Esophagus (tissue), 2 donors: ENCODE results near the gene FAM167B. TPM values are rescaled to one million over a fixed set of nuclear protein-coding genes. Genes with fewer than 3 reads are reported as not detected.
"Not testable (repeated sequence)": the region's sequence is repeated elsewhere in the genome, so short reads cannot be mapped to it uniquely, and the experiment has no call there.

Source experiments
- H3K27ac ChIP-seq, 2 donors: one replicate each; pipeline ENCODE4 v1.5.1; 2013; ENCODE audit warnings: low read depth in 2 of 2, mild to moderate bottlenecking in 2 of 2, inconsistent platforms in 1 of 2, low read length in 1 of 2, moderate library complexity in 1 of 2
- H3K27me3 ChIP-seq, 2 donors: one replicate each; pipeline ENCODE4 v1.6.1; 2013; ENCODE audit warnings: low read length in 2 of 2, control low read depth in 1 of 2, mild to moderate bottlenecking in 1 of 2; ENCODE audit not compliant: insufficient read depth in 2 of 2, control insufficient read depth in 1 of 2
- H3K36me3 ChIP-seq, 2 donors: one replicate each; pipeline ENCODE4 v1.6.1; 2013; ENCODE audit warnings: low read length in 1 of 2; ENCODE audit not compliant: control insufficient read depth in 2 of 2, insufficient read depth in 2 of 2
- H3K4me1 ChIP-seq, 2 donors: one replicate each; pipeline ENCODE4 v1.6.1; 2013; ENCODE audit warnings: low read length in 1 of 2; ENCODE audit not compliant: control insufficient read depth in 2 of 2, insufficient read depth in 2 of 2
- H3K4me3 ChIP-seq, 2 donors: one replicate each; pipeline ENCODE4 v1.5.1; 2013; ENCODE audit warnings: low read length in 2 of 2, mild to moderate bottlenecking in 2 of 2, low read depth in 1 of 2, moderate library complexity in 1 of 2
- H3K9me3 ChIP-seq, 2 donors: one replicate each; pipeline ENCODE4 v1.6.1; 2013; ENCODE audit warnings: mild to moderate bottlenecking in 2 of 2, low read depth in 1 of 2, low read length in 1 of 2, moderate library complexity in 1 of 2; ENCODE audit not compliant: control insufficient read depth in 2 of 2, insufficient read depth in 1 of 2
- WGBS, 2 donors: extraction: QIAGEN DNeasy Blood & Tissue Kit; methylation state at CpG; one replicate each; pipeline ENCODE4 v1.1.7; 2013; 5-methylcytosine and 5-hydroxymethylcytosine counted together
- polyA plus RNA-seq, 2 donors: library from polyadenylated mRNA; stranded (reverse); fragments of 200-250 nt; gene quantifications; one replicate each; pipeline ENCODE4 v1.2.3, GENCODE V29; 2013
- donor health status: healthy with polysubstance abuse.
- donor health status: Bipolar disorder and iron deficiency.

The FAM167B gene
- polyA plus RNA-seq, 2 donors = 1.8 to 2.0 TPM

DNA sequence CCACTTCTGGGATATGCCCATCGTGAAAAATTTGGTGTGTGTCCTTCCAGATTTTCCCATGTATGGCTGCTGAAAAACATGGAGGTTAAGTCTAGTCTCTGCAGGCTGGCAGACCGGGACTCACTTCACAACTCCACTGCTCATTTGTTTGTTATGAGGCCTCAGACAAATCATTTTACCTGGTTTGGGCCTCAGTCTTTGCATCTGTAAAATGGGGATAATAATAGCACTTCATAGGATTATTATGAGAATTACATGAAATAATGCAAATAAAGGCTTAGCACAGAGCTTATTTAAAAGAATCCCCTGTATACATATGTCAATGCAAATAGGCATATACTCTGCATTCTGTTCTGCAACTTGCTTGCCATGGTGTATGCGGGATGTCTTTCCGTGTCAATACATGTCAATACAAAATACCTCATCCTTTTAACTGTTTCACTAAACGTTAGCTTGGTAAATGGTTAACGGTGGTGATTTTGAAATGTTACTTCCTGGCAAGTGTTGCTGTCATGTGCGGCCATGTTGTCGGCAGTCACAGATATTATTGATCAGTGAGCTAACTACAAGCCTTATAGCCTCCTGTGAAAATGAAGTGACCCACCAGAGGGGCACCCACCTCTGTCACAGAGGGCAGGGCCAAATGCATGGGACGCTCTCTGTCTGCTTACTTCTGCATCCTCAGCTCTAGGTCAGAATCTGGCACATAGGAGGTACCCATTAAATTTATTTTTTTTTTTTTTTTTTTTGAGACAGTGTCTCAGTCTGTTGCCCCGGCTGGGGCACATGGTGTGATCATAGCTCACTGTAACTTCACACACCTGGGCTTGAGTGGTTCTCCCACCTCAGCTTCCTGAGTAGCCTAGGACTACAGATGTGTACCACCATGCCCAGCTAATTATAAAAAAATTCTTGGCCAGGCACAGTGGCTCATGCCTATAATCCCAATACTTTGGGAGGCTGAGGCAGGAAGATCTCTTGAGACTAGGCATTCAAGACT lies 8.3 kb downstream of the FAM167B start:
- WGBS, 2 donors = 75 to 79% methylated on average over 10 of the region's 10 CpGs
- H3K9me3 ChIP-seq = no peaks in the 10 kb centered on the region
- no peak overlapping the region for H3K27ac ChIP-seq
- no peak overlapping the region for H3K4me3 ChIP-seq
- H3K36me3 ChIP-seq = no peaks in the 10 kb centered on the region
- H3K4me1 ChIP-seq = no peaks in the 10 kb centered on the region
- no peaks in the 10 kb centered on the region for H3K27me3 ChIP-seq

- 63 to 68% methylated on average over 9 of the region's 9 CpGs for WGBS, 2 donors
These were observed 9.6 kb downstream of the FAM167B start for GRCh38 chr1:32256473-32257226.

DNA sequence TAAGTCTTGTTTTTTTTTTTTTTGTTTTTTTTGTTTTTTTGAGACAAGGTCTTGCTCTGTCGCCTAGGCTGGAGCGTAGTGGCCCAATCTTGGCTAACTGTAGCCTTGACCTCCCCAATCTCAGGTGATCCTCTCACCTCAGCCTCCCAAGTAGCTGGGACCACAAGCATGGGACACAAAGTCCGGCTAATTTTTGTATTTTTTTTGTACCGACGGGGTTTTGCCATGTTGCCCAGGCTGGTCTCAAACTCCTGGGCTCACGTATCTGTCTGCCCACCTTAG lies 10.1 kb downstream of the FAM167B start:
- Histone ChIP-seq H3K27me3 (no peaks in the 10 kb centered on the region), H3K4me3 (no peak overlapping the region), H3K36me3 (no peaks in the 10 kb centered on the region), H3K27ac (no peak overlapping the region), H3K9me3 (no peaks in the 10 kb centered on the region), H3K4me1 (no peaks in the 10 kb centered on the region)
- WGBS, 2 donors = 91 to 92% methylated on average over 6 of the region's 6 CpGs

More at GRCh38 chr1:32256473-32257226, 9.6 kb downstream of the FAM167B start:
- Histone ChIP-seq H3K27me3 (no peaks in the 10 kb centered on the region), H3K9me3 (no peaks in the 10 kb centered on the region), H3K27ac (no peak overlapping the region), H3K4me1 (no peaks in the 10 kb centered on the region), H3K36me3 (no peaks in the 10 kb centered on the region), H3K4me3 (no peak overlapping the region)

DNA sequence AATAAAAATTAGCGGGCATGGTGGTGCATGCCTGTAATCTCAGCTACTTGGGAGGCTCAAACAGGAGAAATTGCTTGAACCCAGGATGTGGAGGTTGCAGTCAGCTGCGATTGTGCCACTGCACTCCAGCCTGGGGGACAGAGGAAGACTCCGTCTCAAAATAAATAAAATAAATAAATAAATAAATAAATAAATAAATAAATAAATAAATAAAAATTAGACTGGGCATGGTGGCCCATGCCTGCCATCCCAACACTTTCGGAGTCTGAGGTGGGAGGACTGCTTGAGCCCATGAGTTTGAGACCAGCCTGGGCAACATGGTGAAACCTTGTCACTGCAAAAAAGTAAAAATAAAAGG lies 16.2 kb downstream of the FAM167B start:
- WGBS, 2 donors = 94 to 95% methylated on average over 4 of the region's 4 CpGs
- not testable (repeated sequence) for H3K36me3 ChIP-seq, H3K4me1 ChIP-seq, H3K9me3 ChIP-seq, H3K27me3 ChIP-seq, H3K4me3 ChIP-seq, H3K27ac ChIP-seq

DNA sequence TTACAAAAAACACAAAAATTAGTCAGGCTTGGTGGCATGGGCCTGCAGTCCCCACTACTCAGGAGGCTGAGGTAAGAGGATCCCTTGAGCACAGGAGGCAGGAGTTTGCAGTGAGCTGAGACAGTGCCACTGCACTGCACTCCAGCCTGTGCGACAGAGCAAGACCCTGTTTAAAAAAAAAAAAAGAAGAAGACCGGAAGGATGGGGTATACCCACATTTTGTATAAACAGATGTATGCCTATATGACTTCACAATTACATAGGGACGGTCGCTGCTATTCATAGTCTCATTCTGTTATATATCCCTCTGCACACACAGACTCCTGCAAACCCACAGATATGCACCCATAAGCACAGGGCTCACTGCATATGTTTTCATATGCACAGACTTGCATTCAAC lies 16.7 kb downstream of the FAM167B start:
- Histone ChIP-seq H3K9me3 (no peaks in the 10 kb centered on the region), H3K36me3 (no peaks in the 10 kb centered on the region), H3K4me1 (no peaks in the 10 kb centered on the region), H3K4me3 (no peak overlapping the region), H3K27ac (no peak overlapping the region), H3K27me3 (no peaks in the 10 kb centered on the region)
- 57 to 78% methylated on average over 4 of the region's 4 CpGs for WGBS, 2 donors

DNA sequence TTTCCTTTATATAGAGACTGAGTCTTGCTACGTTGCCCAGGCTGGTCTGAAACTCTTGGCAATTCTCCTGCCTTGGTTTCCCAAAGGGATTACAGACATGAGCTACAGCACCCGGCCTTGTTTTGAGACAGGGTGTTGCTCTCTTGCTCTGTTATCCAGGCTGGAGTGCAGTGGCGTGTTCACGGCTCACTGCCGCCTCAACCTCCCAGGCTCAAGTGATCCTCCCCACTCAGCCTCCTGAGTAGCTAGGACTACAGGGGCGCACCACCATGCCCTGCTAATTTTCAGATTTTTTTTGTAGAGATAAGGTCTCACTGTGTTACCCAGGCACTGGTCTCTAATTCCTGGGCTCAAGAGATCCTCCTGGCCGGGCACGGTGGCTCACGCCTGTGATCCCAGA lies 18.8 kb downstream of the FAM167B start:
- no peaks in the 10 kb centered on the region for H3K4me1 ChIP-seq
- 94% methylated on average over 9 of the region's 9 CpGs for WGBS, 2 donors
- H3K27ac ChIP-seq = no peak overlapping the region
- no peaks in the 10 kb centered on the region for H3K36me3 ChIP-seq
- no peaks in the 10 kb centered on the region for H3K27me3 ChIP-seq
- no peaks in the 10 kb centered on the region for H3K9me3 ChIP-seq
- no peak overlapping the region for H3K4me3 ChIP-seq

DNA sequence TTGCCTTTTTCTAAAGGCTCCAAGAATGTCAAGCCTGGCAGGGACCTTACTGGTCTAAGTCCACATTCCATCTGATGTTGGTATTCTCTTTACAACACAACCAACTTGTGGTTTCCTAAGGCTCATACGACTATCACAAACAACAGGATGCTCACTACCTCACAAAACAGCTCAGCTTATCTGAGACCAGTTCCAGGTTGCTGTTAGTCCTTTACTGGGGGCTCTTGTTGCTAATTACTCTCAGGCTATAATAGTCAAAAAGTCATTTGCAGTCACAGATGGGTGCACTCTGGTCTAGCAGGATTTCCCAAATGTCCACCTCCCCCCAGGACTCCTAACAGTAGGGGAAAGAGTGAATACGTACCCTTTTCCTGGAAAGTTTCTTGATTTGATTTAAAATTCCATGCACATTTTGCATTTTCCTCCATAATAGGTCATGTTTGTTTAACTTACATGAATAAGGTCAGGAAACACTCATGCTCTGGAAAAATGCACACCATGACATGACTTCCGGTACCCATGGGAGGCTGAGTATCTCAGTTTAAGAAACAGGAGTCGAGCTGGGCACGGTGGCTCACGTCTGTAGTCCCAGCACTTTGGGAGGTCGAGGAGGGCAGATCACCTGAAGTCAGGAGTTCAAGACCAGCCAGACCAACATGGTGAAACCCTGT lies 20.0 kb downstream of the FAM167B start:
- Histone ChIP-seq H3K4me3 (no peak overlapping the region), H3K9me3 (no peaks in the 10 kb centered on the region), H3K4me1 (no peaks in the 10 kb centered on the region), H3K36me3 (no peaks in the 10 kb centered on the region), H3K27ac (peak overlapping the region in 1 of 2 donors; percentile 8), H3K27me3 (no peaks in the 10 kb centered on the region)
- 63 to 65% methylated on average over 7 of the region's 7 CpGs for WGBS, 2 donors

DNA sequence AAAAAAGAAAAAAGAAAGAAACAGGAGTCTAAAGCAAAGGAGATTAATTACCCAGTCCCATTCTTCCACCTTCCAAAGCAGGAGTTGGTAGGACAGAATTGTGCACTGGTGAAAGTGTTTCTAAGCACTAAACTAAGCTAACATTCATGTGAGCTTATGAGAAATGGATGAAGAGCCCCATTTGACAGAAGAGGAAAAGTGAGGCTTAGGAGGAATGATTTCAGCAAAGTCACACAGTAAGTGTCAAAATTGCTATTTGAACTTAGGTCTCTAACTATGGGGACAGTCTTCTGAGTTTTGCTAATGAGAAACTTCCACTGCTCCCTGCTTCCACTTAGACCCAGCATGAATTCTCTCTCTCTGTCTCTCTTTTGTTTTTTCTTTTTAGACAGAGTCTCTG lies 22.7 kb downstream of the FAM167B start:
- Histone ChIP-seq H3K9me3 (no peaks in the 10 kb centered on the region), H3K4me1 (no peaks in the 10 kb centered on the region), H3K4me3 (no peak overlapping the region), H3K27me3 (no peaks in the 10 kb centered on the region), H3K27ac (no peak overlapping the region), H3K36me3 (no peaks in the 10 kb centered on the region)

GRCh38 chr1:32272557-32273390 lies 25.8 kb downstream of the FAM167B start:
- Histone ChIP-seq H3K4me1 (peaks cover 0 to 6% of the 10 kb centered on the region in 2 donors), H3K27me3 (no peaks in the 10 kb centered on the region), H3K27ac (no peak overlapping the region), H3K36me3 (no peaks in the 10 kb centered on the region), H3K9me3 (no peaks in the 10 kb centered on the region), H3K4me3 (no peak overlapping the region)
- 67 to 69% methylated on average over 7 of the region's 7 CpGs for WGBS, 2 donors
